HEK293 (cell line): Measurements from ENCODE around the gene BTBD9.

ENCODE experiments used
- CTCF ChIA-PET: fragments of 350-600 bp; formaldehyde crosslinking; extraction: SDS; loops from one replicate; lab custom pipeline; 2021; ENCODE audit warnings: antibody characterized with exemption; lab: Yijun Ruan, JAX
- POLR2A ChIA-PET: fragments of 300-600 bp; formaldehyde crosslinking; extraction: SDS; loops from one replicate; lab custom pipeline; 2020; ENCODE audit warnings: antibody characterized with exemption, inconsistent platforms; lab: Yijun Ruan, JAX
- H3K27ac ChIP-seq: fragments of 200-500 bp; sonication (Bioruptor generic); 2 replicates; pipeline ENCODE4 v1.5.1; 2014; ENCODE audit warnings: low read depth, low read length, control low read depth, inconsistent platforms; ENCODE audit errors: extremely low read depth
- H3K36me3 ChIP-seq, 2 experiments: fragments of 200-500 bp in 1 of 2; sonication (Bioruptor generic) in 1 of 2; 1 replicate in 1 of 2; 2 replicates in 1 of 2; pipeline ENCODE4 v1.5.1; 2014 to 2017; ENCODE audit warnings: inconsistent platforms in 2 of 2, low read length in 2 of 2; ENCODE audit not compliant: control insufficient read depth in 2 of 2, insufficient read depth in 1 of 2
- H3K4me1 ChIP-seq: fragments of 200-500 bp; sonication (Bioruptor generic); 2 replicates; pipeline ENCODE4 v1.5.1; 2014; ENCODE audit warnings: mild to moderate bottlenecking, low read length, inconsistent platforms; ENCODE audit not compliant: control insufficient read depth, insufficient read depth
- H3K4me3 ChIP-seq: 2 replicates; pipeline ENCODE4 v1.5.1; 2011; ENCODE audit warnings: low read depth, mild to moderate bottlenecking, control low read depth, low read length, moderate library complexity
- H3K9me3 ChIP-seq: fragments of 200-500 bp; sonication (Bioruptor generic); 2 replicates; pipeline ENCODE4 v1.5.1; 2014; ENCODE audit warnings: low read depth, low read length, inconsistent platforms; ENCODE audit not compliant: control insufficient read depth, insufficient read depth
- GLI4 ChIP-seq: fragments of 450-650 bp; formaldehyde crosslinking; IDR thresholded peaks from 2 replicates; pipeline ENCODE4 v1.5.1; 2016; ENCODE audit warnings: missing biosample characterization, missing genetic modification characterization
- KLF10 ChIP-seq: fragments of 450-650 bp; IDR thresholded peaks from 2 replicates; pipeline ENCODE4 v1.5.1; 2018; ENCODE audit warnings: missing biosample characterization, mild to moderate bottlenecking, missing genetic modification characterization
- MZF1 ChIP-seq: fragments of 450-650 bp; formaldehyde crosslinking; IDR thresholded peaks from 2 replicates; pipeline ENCODE4 v1.5.1; 2017; ENCODE audit warnings: missing biosample characterization, missing genetic modification characterization, borderline replicate concordance
- TCF7L2 ChIP-seq: IDR thresholded peaks from 2 replicates; pipeline ENCODE4 v1.6.1; 2011; ENCODE audit warnings: low read depth, mild to moderate bottlenecking, inconsistent platforms, low read length, moderate library complexity, borderline replicate concordance
- ZBTB17 ChIP-seq: fragments of 450-650 bp; formaldehyde crosslinking; IDR thresholded peaks from 2 replicates; pipeline ENCODE4 v1.5.1; 2016; ENCODE audit warnings: missing biosample characterization, missing genetic modification characterization
- ZBTB20 ChIP-seq: fragments of 450-650 bp; formaldehyde crosslinking; IDR thresholded peaks from 2 replicates; pipeline ENCODE4 v1.5.1; 2016; ENCODE audit warnings: missing biosample characterization, missing genetic modification characterization
- ZNF121 ChIP-seq: fragments of 450-650 bp; formaldehyde crosslinking; IDR thresholded peaks from 2 replicates; pipeline ENCODE4 v1.5.1; 2016; ENCODE audit warnings: missing biosample characterization, missing genetic modification characterization
- ZNF211 ChIP-seq: fragments of 450-650 bp; formaldehyde crosslinking; IDR thresholded peaks from 2 replicates; pipeline ENCODE4 v1.5.1; 2016; ENCODE audit warnings: low read depth, missing biosample characterization, missing genetic modification characterization
- ZNF214 ChIP-seq: fragments of 450-650 bp; formaldehyde crosslinking; IDR thresholded peaks from 2 replicates; pipeline ENCODE4 v1.5.1; 2017; ENCODE audit warnings: missing biosample characterization, mild to moderate bottlenecking, missing genetic modification characterization, borderline replicate concordance
- ZNF23 ChIP-seq: fragments of 450-650 bp; formaldehyde crosslinking; IDR thresholded peaks from 2 replicates; pipeline ENCODE4 v1.5.1; 2016; ENCODE audit warnings: missing biosample characterization, missing genetic modification characterization, borderline replicate concordance
- ZNF274 ChIP-seq, 2 experiments: fragments of 200-500 bp in 1 of 2; fragments of 450-650 bp in 1 of 2; sonication (Bioruptor generic) in 1 of 2; formaldehyde crosslinking in 1 of 2; IDR thresholded peaks; 2 replicates each; pipeline versions ENCODE4 v1.5.1 to v1.6.1; 2014 to 2016; ENCODE audit warnings: borderline replicate concordance in 1 of 2, inconsistent platforms in 1 of 2, low read length in 1 of 2, missing biosample characterization in 1 of 2, missing genetic modification characterization in 1 of 2
- ZNF311 ChIP-seq: fragments of 450-650 bp; formaldehyde crosslinking; IDR thresholded peaks from 2 replicates; pipeline ENCODE4 v1.5.1; 2017; ENCODE audit warnings: missing biosample characterization, missing genetic modification characterization, borderline replicate concordance
- ZNF341 ChIP-seq: fragments of 450-650 bp; formaldehyde crosslinking; IDR thresholded peaks from 2 replicates; pipeline ENCODE4; 2016; ENCODE audit warnings: low read depth, missing biosample characterization, missing genetic modification characterization
- ZNF423 ChIP-seq: fragments of 450-650 bp; formaldehyde crosslinking; IDR thresholded peaks from 2 replicates; pipeline ENCODE4 v1.5.1; 2016; ENCODE audit warnings: missing biosample characterization, missing genetic modification characterization
- ZNF510 ChIP-seq: fragments of 450-650 bp; formaldehyde crosslinking; IDR thresholded peaks from 2 replicates; pipeline ENCODE4 v1.5.1; 2018; ENCODE audit warnings: mild to moderate bottlenecking, missing genetic modification characterization, missing biosample characterization; ENCODE audit not compliant: insufficient replicate concordance
- ZNF548 ChIP-seq: fragments of 450-650 bp; formaldehyde crosslinking; IDR thresholded peaks from 2 replicates; pipeline ENCODE4 v1.5.1; 2016; ENCODE audit warnings: missing biosample characterization, missing genetic modification characterization
- ZNF558 ChIP-seq: fragments of 450-650 bp; formaldehyde crosslinking; IDR thresholded peaks from 2 replicates; pipeline ENCODE4 v1.5.1; 2016; ENCODE audit warnings: missing biosample characterization, missing genetic modification characterization
- ZNF658 ChIP-seq: fragments of 450-650 bp; formaldehyde crosslinking; IDR thresholded peaks from 2 replicates; pipeline ENCODE4; 2016; ENCODE audit warnings: missing biosample characterization, missing genetic modification characterization
- ZNF785 ChIP-seq: fragments of 450-650 bp; formaldehyde crosslinking; IDR thresholded peaks from 2 replicates; pipeline ENCODE4 v1.5.1; 2016; ENCODE audit warnings: missing biosample characterization, missing genetic modification characterization
- ZNF843 ChIP-seq: fragments of 450-650 bp; formaldehyde crosslinking; IDR thresholded peaks from 2 replicates; pipeline ENCODE4 v1.5.1; 2016; ENCODE audit warnings: missing biosample characterization, missing genetic modification characterization
- TF ChIP-seq, protein P1 (sequence below): fragments of 450-650 bp; formaldehyde crosslinking; IDR thresholded peaks from 2 replicates; pipeline ENCODE4 v1.5.1; 2017; ENCODE audit warnings: missing biosample characterization, missing genetic modification characterization
- TF ChIP-seq, protein P2 (sequence below): fragments of 450-650 bp; formaldehyde crosslinking; IDR thresholded peaks from 2 replicates; pipeline ENCODE4 v1.5.1; 2016; ENCODE audit warnings: missing biosample characterization, missing genetic modification characterization
- TF ChIP-seq, protein P3 (sequence below): fragments of 450-650 bp; formaldehyde crosslinking; IDR thresholded peaks from 2 replicates; pipeline ENCODE4 v1.5.1; 2016; ENCODE audit warnings: missing biosample characterization, missing genetic modification characterization

The BTBD9 gene

DNA sequence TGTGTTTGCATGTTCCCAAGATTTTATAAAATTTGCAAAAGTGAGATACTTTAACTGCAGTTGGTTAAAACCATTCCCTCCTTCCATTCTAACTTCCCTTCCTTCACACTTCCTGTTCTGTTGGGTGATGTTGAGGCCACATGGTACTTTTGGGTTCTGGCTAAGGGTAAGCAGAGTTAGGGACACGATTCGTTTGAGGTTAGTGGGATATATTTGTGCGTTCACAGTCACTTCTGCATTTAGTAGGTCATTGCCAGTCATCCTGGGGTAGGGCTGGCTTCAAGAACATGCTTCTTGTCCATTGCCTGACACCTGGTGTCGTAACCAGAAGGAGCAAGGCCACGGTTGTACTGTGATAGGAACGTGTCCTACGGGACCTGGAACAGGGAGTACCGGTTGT lies 480.1 kb downstream of the BTBD9 start (continued):
- TF ChIP-seq KLF10 (no peak), ZBTB17 (tag by site-specific recombination) (no peak), ZNF843 (no peak)

DNA sequence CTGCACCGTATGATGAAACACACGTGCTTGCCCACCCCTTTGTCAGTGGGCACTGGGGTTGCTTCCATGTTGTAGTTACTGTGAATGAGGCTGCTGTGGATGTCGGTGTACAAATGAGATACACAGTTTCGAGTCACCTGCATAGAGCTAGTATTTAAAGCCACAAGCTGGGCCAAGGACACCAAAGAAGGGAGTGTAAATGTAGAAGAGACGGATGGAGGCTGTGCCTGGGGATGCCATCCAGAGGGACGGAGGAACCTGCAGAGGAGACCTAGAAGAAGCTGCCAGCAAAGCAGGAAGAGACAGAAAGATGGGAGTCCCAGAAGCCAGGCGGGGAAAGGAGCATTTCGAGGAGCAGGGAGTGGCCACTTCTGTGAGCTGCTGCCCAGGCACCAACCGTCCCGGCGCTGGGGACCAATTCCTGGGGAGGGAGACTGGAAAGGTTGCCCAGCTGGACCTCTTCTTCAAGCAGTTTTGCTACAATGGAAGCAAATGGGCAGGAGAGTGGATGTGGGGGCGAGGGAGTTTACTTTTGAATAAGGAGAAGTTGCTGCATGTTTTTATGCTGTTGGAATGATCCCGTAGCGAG lies 480.9 kb downstream of the BTBD9 start:
- Histone ChIP-seq H3K27ac (no peak overlapping the region), H3K36me3 (no peaks in the 10 kb centered on the region), H3K4me1 (no peaks in the 10 kb centered on the region), H3K4me3 (no peak overlapping the region), H3K9me3 (no peaks in the 10 kb centered on the region)
- POLR2A ChIA-PET, result no interaction called here
- TF ChIP-seq ZNF214 (tag by site-specific recombination), result no peak
- no peak for TF ChIP-seq ZNF311 (tag by site-specific recombination)
- TF ChIP-seq ZNF23 (tag by site-specific recombination), result no peak
- no peak for TF ChIP-seq KLF10
- no peak for TF ChIP-seq ZNF548 (tag by site-specific recombination)
- no peak for TF ChIP-seq ZNF423 (tag by site-specific recombination)
- no peak for TF ChIP-seq GLI4 (tag by site-specific recombination)
- no peak for TF ChIP-seq ZNF121 (tag by site-specific recombination)
- TF ChIP-seq TCF7L2, result no peak
- TF ChIP-seq ZNF658 (tag by site-specific recombination), result no peak
- TF ChIP-seq, protein P1, sequence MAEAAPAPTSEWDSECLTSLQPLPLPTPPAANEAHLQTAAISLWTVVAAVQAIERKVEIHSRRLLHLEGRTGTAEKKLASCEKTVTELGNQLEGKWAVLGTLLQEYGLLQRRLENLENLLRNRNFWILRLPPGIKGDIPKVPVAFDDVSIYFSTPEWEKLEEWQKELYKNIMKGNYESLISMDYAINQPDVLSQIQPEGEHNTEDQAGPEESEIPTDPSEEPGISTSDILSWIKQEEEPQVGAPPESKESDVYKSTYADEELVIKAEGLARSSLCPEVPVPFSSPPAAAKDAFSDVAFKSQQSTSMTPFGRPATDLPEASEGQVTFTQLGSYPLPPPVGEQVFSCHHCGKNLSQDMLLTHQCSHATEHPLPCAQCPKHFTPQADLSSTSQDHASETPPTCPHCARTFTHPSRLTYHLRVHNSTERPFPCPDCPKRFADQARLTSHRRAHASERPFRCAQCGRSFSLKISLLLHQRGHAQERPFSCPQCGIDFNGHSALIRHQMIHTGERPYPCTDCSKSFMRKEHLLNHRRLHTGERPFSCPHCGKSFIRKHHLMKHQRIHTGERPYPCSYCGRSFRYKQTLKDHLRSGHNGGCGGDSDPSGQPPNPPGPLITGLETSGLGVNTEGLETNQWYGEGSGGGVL (tag by site-specific recombination), result no peak
- TF ChIP-seq ZNF785 (tag by site-specific recombination), result no peak
- TF ChIP-seq, protein P2, sequence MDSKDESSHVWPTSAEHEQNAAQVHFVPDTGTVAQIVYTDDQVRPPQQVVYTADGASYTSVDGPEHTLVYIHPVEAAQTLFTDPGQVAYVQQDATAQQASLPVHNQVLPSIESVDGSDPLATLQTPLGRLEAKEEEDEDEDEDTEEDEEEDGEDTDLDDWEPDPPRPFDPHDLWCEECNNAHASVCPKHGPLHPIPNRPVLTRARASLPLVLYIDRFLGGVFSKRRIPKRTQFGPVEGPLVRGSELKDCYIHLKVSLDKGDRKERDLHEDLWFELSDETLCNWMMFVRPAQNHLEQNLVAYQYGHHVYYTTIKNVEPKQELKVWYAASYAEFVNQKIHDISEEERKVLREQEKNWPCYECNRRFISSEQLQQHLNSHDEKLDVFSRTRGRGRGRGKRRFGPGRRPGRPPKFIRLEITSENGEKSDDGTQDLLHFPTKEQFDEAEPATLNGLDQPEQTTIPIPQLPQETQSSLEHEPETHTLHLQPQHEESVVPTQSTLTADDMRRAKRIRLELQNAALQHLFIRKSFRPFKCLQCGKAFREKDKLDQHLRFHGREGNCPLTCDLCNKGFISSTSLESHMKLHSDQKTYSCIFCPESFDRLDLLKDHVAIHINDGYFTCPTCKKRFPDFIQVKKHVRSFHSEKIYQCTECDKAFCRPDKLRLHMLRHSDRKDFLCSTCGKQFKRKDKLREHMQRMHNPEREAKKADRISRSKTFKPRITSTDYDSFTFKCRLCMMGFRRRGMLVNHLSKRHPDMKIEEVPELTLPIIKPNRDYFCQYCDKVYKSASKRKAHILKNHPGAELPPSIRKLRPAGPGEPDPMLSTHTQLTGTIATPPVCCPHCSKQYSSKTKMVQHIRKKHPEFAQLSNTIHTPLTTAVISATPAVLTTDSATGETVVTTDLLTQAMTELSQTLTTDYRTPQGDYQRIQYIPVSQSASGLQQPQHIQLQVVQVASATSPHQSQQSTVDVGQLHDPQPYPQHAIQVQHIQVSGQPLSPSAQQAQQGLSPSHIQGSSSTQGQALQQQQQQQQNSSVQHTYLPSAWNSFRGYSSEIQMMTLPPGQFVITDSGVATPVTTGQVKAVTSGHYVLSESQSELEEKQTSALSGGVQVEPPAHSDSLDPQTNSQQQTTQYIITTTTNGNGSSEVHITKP, result no peak
- TF ChIP-seq ZNF211 (tag by site-specific recombination), result no peak
- CTCF ChIA-PET, result no interaction called here

DNA sequence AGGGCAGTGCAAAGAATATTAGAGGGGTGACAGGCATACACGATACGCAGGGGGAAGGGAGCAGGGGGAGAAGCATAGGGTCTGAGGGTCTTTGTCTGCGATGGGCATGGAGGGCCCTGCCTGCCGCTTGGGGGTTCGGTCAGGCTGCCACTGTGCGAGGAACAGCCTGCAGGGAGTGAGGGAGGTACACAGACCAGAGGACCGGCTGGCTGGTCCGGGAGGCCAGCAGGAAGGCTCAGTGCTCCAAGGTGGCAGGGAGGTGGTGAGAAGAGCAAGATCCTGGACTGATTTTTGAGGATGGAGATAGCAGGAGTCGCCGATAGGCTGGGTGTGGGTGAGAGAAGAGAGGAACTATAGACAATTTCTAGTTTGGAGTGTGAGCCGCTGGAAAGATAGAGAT lies 481.8 kb downstream of the BTBD9 start:
- CTCF ChIA-PET, result no interaction called here
- Histone ChIP-seq H3K4me3 (no peak overlapping the region), H3K27ac (no peak overlapping the region), H3K4me1 (no peaks in the 10 kb centered on the region), H3K36me3 (peaks cover 0 to 3% of the 10 kb centered on the region in 2 experiments; a peak in 1 of 3 replicates), H3K9me3 (no peaks in the 10 kb centered on the region)
- POLR2A ChIA-PET, result interaction anchor here (0.5 to 0.6 kb wide), 2 partner anchors 109 to 131 kb away, joined by 4 to 11 read pairs; no protein-coding TSS in a partner anchor
- TF ChIP-seq ZNF558, result no peak
- no peak for TF ChIP-seq MZF1 (tag by site-specific recombination)
- TF ChIP-seq, protein P3, sequence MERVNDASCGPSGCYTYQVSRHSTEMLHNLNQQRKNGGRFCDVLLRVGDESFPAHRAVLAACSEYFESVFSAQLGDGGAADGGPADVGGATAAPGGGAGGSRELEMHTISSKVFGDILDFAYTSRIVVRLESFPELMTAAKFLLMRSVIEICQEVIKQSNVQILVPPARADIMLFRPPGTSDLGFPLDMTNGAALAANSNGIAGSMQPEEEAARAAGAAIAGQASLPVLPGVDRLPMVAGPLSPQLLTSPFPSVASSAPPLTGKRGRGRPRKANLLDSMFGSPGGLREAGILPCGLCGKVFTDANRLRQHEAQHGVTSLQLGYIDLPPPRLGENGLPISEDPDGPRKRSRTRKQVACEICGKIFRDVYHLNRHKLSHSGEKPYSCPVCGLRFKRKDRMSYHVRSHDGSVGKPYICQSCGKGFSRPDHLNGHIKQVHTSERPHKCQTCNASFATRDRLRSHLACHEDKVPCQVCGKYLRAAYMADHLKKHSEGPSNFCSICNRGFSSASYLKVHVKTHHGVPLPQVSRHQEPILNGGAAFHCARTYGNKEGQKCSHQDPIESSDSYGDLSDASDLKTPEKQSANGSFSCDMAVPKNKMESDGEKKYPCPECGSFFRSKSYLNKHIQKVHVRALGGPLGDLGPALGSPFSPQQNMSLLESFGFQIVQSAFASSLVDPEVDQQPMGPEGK (tag by site-specific recombination), result no peak
- no peak for TF ChIP-seq ZBTB20
- peak; percentile 60 for TF ChIP-seq ZNF341 (tag by site-specific recombination)
- TF ChIP-seq ZNF510 (tag by site-specific recombination), result no peak
- TF ChIP-seq ZNF274 (IDR thresholded peaks at IDR 0.05; ENCODE audit: low read length), result no peak
- no peak for TF ChIP-seq ZNF274 (tag by site-specific recombination; IDR thresholded peaks at IDR 0.05; ENCODE audit: borderline replicate concordance)
